Measurements from ENCODE around the gene MED29.
A peak's percentile ranks its signal among the peaks of the same experiment; 100 is the strongest.

Gene MED29

DNA sequence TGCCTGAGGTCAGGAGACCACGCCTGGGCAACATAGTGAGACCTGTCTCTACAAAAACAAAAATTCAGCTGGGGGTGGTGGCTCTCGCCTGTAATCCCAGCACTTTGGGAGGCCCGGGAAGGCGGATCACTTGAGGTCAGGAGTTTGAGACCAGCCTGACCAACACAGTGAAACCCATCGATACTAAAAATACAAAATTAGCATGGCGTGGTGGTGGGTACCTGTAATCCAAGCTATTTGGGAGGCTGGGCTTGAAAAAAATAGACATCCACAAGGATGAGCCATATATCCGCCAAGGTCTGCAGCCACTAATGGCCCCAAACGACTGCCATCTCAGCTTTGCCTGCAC, 41.5 kb downstream of the MED29 start:
- FAIRE-seq (no peak), DNase-seq (ENCODE audit: insufficient read length, low spot score) (no peak)
- TF ChIP-seq POLR2A (IDR thresholded peaks at IDR 0.05; ENCODE audit: low read depth, low read length), result no peak

DNA sequence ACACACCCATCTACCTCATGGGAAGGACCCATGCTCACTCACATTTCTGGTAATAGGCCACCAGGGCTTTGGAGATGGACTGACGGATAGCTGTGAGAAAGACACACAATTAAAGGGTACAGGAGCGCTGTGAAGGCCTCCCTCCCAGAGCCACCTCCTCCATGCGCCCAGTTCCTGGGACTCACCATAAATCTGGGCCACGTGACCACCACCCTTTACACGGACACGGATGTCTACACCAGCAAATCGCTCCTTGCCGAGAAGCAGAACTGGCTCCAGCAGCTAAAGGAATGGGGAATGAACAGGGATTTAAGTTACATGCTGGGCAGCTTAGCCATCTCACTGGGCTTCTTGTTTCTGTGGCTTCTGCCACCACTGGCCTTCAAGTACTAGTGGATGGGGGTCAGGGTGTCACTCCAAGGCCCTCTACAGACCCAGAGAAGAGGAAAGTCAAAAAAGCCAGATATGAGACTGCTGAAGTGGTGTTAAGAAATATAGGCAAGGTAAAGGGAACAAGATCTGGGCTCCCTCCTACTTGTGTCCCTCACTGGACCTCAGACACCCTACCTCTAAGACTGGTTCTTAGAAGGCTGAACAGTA, 42.4 kb downstream of the MED29 start:
- no peak for FAIRE-seq
- no peak for TF ChIP-seq POLR2A (IDR thresholded peaks at IDR 0.05; ENCODE audit: low read depth, low read length)
- DNase-seq (ENCODE audit: insufficient read length, low spot score), result no peak

DNA sequence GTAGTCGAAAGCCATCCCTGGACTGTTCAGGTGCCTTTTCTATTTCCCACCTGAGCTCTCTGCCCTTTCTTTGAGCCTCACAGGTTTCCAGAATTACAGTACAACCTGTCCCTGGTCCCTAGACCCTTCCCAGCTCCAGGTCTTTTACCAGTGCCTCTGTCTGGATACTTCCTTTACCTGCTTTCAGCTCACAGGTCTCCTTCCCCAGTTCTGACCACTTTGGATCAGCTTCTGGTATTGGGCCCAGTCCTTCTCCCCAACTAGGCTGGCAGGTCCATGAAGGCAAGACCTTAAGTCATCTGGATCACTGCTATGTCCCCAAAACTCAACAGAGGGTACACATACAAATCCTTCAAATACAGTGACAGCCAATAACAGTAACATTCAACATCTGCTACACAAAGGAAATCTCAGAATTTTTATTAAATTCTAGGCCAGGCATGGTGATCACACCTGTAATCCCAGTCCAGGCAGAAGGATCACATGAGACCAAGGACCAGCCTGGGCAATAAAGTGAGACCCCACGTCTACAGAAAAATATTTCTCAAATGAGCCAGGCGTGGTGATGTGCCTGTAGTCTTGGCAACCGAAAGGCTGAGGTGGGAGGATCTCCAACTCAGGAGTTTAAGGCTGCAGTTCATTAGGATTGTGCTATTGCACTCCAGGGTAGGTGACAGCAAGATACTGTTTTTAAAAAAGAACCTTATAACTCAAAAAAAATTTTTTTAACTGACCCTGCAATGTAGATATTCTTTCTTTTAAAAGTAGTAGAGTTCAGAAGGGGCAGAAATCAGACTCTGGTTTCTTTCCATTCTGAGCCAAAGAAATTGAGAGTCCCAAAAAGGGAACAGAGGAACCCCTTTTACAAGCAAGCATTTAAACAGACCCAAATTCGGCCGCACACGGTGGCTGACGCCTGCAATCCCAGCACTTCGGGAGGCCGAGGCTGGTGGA, 43.2 kb downstream of the MED29 start:
- FAIRE-seq (no peak), DNase-seq (ENCODE audit: insufficient read length, low spot score) (no peak)
- TF ChIP-seq POLR2A (IDR thresholded peaks at IDR 0.05; ENCODE audit: low read depth, low read length), result no peak

DNA sequence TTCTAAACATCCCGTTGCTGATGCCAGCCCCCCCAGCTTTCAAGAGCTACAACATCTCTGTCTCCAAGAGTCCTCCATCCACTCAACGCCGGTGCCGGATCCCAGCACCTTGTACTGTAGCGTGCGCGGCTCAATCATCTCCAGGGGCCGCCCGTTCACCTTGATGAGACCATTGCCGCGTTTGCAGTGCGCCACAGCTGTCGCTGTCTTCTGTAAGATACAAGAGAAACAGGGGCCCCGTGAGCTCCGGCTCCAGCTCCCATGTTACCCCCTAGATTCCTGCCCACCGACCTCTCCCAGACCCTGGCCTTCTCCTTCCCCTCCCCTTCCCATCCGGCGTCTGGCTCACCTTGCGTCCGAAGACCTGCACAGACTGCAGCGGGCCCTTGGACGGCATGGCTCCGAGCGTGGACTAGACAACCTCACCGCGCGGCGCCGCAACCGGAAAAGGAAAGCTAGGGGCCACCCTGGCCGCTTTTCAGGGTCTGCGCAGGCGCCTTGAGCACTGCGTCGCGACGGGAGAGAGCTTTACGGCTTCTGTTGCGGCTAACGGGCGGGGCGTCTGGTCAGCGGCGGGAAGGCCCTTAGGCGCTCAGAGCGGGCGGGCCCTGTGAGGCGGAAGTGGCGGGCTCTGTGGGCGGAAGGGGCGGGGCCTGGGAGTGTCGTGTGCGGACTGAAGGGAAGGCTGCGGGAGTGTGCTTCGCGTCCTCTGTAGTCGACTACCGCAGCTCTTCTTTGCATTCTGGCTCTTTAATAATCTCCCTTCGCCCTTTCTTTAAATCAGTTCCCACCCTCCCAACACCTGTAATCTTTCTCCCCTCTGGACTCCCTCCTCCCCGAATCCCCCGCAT, 44.5 kb downstream of the MED29 start, which contains the start of gene RPS16:
RPS16 (minus strand) TSS at position 451 of the 851 bp plus-strand sequence; CDS start at position 397, 54 bp downstream.
- TF ChIP-seq POLR2A (IDR thresholded peaks at IDR 0.05; ENCODE audit: low read depth, low read length), result peak; percentile 81
- DNase-seq (ENCODE audit: insufficient read length, low spot score), result peak; percentile 86
- FAIRE-seq, result peak; percentile 43

DNA sequence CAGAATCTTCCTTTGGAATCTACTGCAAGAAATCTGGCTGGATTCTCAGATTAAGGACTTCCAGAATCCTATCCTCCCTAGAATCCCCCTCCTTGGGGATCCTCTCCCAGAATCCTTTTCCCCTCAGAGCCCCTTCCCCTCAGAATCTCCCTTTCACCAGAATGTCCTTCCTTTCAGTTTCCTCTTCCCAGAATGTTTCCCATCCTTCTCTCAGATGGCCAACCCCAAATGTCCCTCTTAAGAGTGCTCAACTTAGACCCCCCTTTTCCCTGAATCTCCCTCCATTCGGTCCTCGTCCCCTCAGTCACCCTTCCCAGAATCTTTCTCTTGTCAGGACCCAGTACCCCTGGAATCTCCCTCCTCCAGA, 45.2 kb downstream of the MED29 start:
- no peak for DNase-seq (ENCODE audit: insufficient read length, low spot score)
- no peak for FAIRE-seq
- no peak for TF ChIP-seq POLR2A (IDR thresholded peaks at IDR 0.05; ENCODE audit: low read depth, low read length)

DNA sequence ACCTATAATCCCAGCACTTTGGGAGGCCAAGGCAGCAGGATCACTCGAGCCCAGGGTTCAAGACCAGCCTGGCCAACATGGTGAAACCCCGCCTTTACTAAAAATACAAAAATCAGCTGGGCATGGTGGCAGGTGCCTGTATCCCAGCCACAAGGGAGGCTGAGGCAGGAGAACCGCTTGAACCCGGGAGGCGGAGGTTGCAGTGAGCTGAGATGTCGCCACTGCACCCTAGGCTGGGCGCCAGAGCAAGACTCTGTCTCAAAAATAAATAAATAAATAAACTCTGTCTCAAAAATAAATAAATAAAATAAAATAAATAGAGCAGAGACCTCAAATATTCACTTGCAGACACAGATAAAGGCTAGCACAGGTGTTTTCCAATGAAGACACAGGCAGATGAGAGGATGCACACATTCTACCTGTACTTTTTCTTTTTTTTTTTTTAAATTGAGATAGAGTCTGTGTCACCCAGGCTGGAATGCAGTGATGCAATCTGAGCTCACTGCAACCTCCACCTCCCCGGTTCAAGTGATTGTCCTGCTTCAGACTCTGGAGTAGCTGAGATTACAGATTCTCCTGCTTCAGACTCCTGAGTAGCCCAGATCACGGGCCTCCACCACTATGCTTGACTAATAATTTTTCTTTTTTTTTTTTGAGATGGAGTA, 47.2 kb downstream of the MED29 start:
- no peak for TF ChIP-seq POLR2A (IDR thresholded peaks at IDR 0.05; ENCODE audit: low read depth, low read length)
- FAIRE-seq (no peak), DNase-seq (ENCODE audit: insufficient read length, low spot score) (no peak)

DNA sequence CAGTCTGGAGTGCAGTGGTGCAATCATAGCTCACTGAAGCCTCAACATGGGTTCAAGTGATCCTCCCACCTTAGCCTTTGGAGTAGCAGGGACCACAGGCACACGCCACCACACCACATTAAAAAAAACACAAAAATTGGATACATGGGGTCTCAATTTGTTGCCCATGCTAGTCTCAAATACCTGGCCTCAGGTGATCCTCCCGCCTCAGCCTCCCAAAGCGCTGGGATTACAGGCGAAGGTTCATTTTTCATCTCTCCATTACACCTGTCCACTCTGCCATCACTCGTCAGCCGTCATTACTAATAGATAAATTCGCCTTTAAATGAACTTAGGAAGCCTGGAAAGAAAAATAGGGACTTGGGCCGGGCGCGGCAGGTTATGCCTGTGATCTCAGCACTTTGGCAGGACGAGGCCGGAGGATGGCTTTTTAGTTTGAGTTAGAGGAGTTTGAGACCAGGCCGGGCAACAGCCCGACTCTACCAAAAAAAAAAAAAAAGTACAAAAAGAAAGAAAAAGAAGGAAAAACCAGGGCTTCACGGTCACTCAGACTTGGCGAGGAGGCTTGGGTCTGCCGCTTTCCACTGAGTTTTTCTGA, 53.5 kb downstream of the MED29 start:
- FAIRE-seq, result no peak
- no peak for DNase-seq (ENCODE audit: insufficient read length, low spot score)
- TF ChIP-seq POLR2A (IDR thresholded peaks at IDR 0.05; ENCODE audit: low read depth, low read length), result no peak

DNA sequence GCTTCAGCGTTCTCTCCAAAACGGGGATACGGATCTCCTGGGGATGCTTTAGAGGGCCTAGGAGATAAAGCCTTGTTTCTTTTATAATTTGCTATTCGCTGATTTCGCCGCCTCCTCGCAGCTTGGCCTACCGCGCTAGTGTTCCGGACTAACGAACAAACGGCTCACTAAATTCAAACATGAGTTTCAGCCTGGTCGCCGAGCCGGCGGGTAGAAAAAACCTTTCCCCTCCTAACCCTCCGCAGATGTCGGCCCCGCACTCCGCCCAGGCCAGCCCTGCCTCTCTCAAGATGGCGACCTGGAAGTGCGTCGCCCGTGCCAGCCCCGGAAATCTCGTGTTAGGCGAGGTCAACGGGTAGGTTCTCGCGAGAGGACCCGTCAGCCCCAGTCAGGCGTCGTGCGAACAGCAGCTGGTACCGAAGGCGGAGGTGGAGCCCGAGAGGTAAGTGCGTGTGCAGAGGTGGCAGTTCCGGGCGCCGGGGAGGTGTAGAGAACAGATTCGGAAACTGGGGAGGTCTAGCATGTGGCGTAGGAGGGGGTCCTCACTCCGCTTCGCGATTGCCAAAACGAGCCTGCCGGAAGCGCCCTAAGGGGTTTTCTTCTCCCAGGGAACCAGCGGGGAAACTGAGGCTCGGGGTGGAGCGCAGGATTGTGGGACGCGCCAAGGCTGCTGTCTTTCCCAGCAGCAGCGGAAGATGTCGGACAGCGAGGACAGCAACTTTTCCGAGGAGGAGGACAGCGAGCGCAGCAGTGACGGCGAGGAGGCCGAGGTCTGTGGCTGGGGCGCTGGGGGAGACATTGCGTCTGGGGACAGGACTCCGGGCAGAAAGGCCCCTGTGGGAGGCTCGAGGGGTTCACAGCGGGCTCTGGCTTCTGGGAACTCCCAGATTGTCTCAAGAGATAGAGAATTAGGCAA, 54.3 kb downstream of the MED29 start, which contains the start of gene SUPT5H:
SUPT5H (plus strand) TSS at position 387 of the 916 bp plus-strand sequence; CDS start at position 696, 309 bp downstream.
- TF ChIP-seq POLR2A (IDR thresholded peaks at IDR 0.05; ENCODE audit: low read depth, low read length), result peak; percentile 92
- FAIRE-seq (no peak), DNase-seq (ENCODE audit: insufficient read length, low spot score) (peak; percentile 98)

DNA sequence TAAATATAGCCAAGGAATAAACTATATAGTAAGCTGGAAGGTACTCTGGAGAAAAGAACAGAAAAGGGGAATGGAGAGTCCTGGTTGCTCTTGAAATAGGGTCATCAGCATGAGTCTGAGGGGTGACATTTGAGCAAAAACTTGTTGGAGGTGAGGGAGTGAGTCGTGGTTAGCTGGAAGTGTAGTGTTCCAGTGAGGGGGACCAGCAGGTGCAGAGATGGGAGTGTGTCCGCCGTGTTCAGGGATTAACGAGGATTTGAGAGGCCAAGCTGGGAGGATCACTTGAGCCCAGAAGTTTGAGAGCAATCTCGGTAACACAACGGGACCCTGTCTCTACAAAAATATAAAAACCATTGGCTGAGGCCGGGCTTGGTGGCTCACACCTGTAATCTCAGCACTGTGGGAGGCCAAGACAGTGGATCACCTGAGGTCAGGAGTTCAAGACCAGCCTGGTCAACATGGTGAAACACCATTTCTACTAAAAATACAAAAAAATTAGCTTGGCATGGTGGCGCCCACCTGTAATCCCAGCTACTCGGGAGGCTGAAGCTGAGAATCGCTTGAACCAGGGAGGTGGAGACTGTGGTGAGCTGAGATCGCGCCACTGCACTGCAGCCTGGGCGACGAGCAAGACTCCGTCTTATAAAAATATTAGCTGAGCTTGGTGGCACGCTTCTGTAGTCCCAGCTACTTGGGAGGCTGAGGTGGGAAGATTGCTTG, 55.3 kb downstream of the MED29 start:
- no peak for FAIRE-seq
- no peak for DNase-seq (ENCODE audit: insufficient read length, low spot score)
- no peak for TF ChIP-seq POLR2A (IDR thresholded peaks at IDR 0.05; ENCODE audit: low read depth, low read length)

DNA sequence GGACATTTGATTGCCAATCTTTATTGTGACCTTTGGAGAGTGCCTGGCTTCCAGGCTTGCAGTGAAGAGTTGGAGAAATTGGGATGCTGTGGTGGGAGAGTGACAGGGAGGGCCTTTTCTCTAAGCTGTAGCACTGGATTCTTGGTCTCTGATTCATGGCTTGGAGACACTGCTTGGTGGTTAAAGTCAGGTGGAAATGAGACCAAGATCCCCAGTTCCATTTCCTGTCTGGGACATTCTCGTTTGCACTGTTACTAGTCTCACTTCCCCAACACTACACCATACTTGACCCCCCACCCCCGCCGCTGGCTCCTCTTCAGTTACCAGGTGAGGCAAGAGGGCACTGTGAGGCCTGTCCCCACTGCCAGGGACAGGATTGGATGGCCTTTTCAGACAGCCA, 57.1 kb downstream of the MED29 start:
- no peak for TF ChIP-seq POLR2A (IDR thresholded peaks at IDR 0.05; ENCODE audit: low read depth, low read length)
- DNase-seq (ENCODE audit: insufficient read length, low spot score) (peak; percentile 75), FAIRE-seq (no peak)

DNA sequence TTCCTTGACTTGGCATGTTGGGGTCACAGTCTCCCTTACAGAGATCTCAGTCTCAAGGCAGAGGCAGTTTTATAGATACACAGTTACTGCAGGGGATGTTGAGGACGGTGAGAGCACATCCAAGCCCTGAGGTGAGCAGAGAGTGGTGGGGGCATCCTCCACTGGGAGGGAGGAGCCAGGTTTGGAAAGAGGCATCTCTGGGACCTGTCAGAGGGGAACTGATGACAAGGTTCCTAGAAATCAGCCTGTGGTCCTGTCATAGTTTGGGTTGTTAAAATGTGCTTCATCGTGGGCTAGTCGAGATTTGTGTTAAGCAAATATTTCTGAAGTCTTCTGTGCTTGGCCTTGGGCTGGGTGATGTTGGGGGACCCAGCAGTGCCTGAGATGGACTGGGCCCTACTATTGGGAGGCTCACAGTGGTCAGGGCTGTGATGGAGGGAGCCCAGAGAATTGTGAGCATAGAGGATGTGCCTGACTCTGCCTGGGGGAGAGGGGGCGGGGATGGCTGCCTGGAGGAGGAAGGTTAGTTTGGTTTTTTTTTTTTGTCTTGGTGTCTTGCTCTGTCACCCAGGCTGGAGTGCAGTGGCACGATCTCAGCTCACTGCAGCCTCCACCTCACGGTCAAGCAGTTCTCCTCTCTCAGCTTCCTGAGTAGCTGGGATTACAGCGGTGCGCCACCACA, 58.1 kb downstream of the MED29 start:
- TF ChIP-seq POLR2A (IDR thresholded peaks at IDR 0.05; ENCODE audit: low read depth, low read length), result no peak
- FAIRE-seq (no peak), DNase-seq (ENCODE audit: insufficient read length, low spot score) (no peak)

Measured in H54 (cell line).